Measurements from ENCODE around the gene MGME1. TPM values are rescaled to one million over a fixed set of nuclear protein-coding genes. Genes with fewer than 3 reads are reported as not detected.
"Not testable (repeated sequence)": the region's sequence is repeated elsewhere in the genome, so short reads cannot be mapped to it uniquely, and the experiment has no call there.

MGME1 gene
- total and polyA plus RNA-seq, 2 of the 13 experiments (the other 11 are each of a cell fraction or from before 2014, with no cell fraction given): 36.7 to 66.6 TPM

GRCh38 chr20:17959257-17959627 lies 9.6 kb upstream of the MGME1 start (continued):
- TF ChIP-seq SMAD3 (CRISPR knock-in tag; IDR thresholded peaks at IDR 0.05) (no peak), SRY (CRISPR knock-in tag; IDR thresholded peaks at IDR 0.05) (no peak), TBX3 (IDR thresholded peaks at IDR 0.05; ENCODE audit: borderline replicate concordance) (no peak), ZNF468 (CRISPR knock-in tag; IDR thresholded peaks at IDR 0.05) (no peak), ZNF777 (CRISPR knock-in tag; IDR thresholded peaks at IDR 0.05) (peak; percentile 21; the same call in 1 of the 2 replicates), NCOA1 (CRISPR knock-in tag; IDR thresholded peaks at IDR 0.05) (0 out of 2 replicates have a peak, but pooled peaks have one; percentile 30), NFE2L1 (CRISPR knock-in tag; IDR thresholded peaks at IDR 0.05; ENCODE audit: borderline replicate concordance) (no peak)
- TF ChIP-seq, protein P1, sequence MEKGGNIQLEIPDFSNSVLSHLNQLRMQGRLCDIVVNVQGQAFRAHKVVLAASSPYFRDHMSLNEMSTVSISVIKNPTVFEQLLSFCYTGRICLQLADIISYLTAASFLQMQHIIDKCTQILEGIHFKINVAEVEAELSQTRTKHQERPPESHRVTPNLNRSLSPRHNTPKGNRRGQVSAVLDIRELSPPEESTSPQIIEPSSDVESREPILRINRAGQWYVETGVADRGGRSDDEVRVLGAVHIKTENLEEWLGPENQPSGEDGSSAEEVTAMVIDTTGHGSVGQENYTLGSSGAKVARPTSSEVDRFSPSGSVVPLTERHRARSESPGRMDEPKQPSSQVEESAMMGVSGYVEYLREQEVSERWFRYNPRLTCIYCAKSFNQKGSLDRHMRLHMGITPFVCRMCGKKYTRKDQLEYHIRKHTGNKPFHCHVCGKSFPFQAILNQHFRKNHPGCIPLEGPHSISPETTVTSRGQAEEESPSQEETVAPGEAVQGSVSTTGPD (CRISPR knock-in tag; IDR thresholded peaks at IDR 0.05): no peak

- WGBS (ENCODE audit: low lambda C conversion rate): 48% methylated on average over 16 of the region's 16 CpGs
- BruUV-seq (replicated peaks); H3K9me3 ChIP-seq (ENCODE audit: low read length); ATAC-seq; H2AFZ ChIP-seq (ENCODE audit: low read length); DNase-seq (ENCODE audit: low spot score); in situ Hi-C loops (cut with HindIII; ENCODE audit: extremely low pct_ligation_motif_present, low pct_unique_long_range_greater_than_20kb); FAIRE-seq; CTCF ChIA-PET (ENCODE audit: low intra/inter-chr PET ratio, low total read pairs); H3K27me3 ChIP-seq (ENCODE audit: control insufficient read depth in 1 of 2, insufficient read depth in 2 of 2, low read length in 2 of 2): not testable (repeated sequence)
- peak overlapping the region; percentile 97 for H3K27ac ChIP-seq (ENCODE audit: extremely low read length, insufficient read depth, low read length)
- H3K4me3 ChIP-seq (replicated peaks in 1 of 3; ENCODE audit: insufficient read depth in 1 of 3, low read depth in 2 of 3, low read length in 3 of 3): peak overlapping the region in 2 of 3 experiments; percentile 27 to 58; a peak in 4 of 6 replicates
- H3K79me2 ChIP-seq (ENCODE audit: insufficient read depth, low read length): peaks cover 99% of the 10 kb centered on the region
- intact Hi-C loops (cut with micrococcal nuclease; ENCODE audit: unreplicated experiment): loop anchor here (10.0 kb wide), 1 partner anchor 314 kb away; no protein-coding TSS in a partner anchor
- H4K20me1 ChIP-seq (ENCODE audit: insufficient read depth, low read length): peaks cover 99% of the 10 kb centered on the region
- H3K4me1 ChIP-seq (ENCODE audit: insufficient read depth, low read length): peaks cover 100% of the 10 kb centered on the region
- peak overlapping the region; percentile 35 for H3K9ac ChIP-seq (ENCODE audit: insufficient read depth, low read depth, low read length)
- H3K36me3 ChIP-seq (replicated peaks in 1 of 2; ENCODE audit: control insufficient read depth in 1 of 2, insufficient read depth in 2 of 2, low read length in 2 of 2): peaks cover 13 to 24% of the 10 kb centered on the region in 2 experiments
- peak overlapping the region; percentile 95 for H3K4me2 ChIP-seq (ENCODE audit: low read depth, low read length)
- POLR2A ChIA-PET: interaction anchor here (0.7 to 8.2 kb wide), 7 partner anchors 8 to 100 kb away, joined by 3 to 114 read pairs (median 4); partner anchors contain the start of genes MGME1 and SNX5
- TF ChIP-seq ZNF441 (CRISPR knock-in tag; IDR thresholded peaks at IDR 0.05; ENCODE audit: borderline replicate concordance) (peak; percentile 81), ZNF768 (CRISPR knock-in tag; IDR thresholded peaks at IDR 0.05) (peak; percentile 46; the same call in 1 of the 2 replicates), HIVEP1 (CRISPR knock-in tag; IDR thresholded peaks at IDR 0.05) (0 out of 2 replicates have a peak, but pooled peaks have one; percentile 9), ZBTB38 (CRISPR knock-in tag; IDR thresholded peaks at IDR 0.05) (peak; percentile 70; the same call in 1 of the 2 replicates), SAFB2 (CRISPR knock-in tag; IDR thresholded peaks at IDR 0.05; ENCODE audit: borderline replicate concordance, low read depth) (0 out of 2 replicates have a peak, but pooled peaks have one; percentile 33), MED8 (CRISPR knock-in tag; IDR thresholded peaks at IDR 0.05; ENCODE audit: insufficient replicate concordance) (peak; percentile 33), MXD1 (CRISPR knock-in tag; IDR thresholded peaks at IDR 0.05) (0 out of 2 replicates have a peak, but pooled peaks have one; percentile 36), NFKB2 (CRISPR knock-in tag; IDR thresholded peaks at IDR 0.05; ENCODE audit: borderline replicate concordance) (peak; percentile 51; the same call in 1 of the 2 replicates)
- TF ChIP-seq, protein P2, sequence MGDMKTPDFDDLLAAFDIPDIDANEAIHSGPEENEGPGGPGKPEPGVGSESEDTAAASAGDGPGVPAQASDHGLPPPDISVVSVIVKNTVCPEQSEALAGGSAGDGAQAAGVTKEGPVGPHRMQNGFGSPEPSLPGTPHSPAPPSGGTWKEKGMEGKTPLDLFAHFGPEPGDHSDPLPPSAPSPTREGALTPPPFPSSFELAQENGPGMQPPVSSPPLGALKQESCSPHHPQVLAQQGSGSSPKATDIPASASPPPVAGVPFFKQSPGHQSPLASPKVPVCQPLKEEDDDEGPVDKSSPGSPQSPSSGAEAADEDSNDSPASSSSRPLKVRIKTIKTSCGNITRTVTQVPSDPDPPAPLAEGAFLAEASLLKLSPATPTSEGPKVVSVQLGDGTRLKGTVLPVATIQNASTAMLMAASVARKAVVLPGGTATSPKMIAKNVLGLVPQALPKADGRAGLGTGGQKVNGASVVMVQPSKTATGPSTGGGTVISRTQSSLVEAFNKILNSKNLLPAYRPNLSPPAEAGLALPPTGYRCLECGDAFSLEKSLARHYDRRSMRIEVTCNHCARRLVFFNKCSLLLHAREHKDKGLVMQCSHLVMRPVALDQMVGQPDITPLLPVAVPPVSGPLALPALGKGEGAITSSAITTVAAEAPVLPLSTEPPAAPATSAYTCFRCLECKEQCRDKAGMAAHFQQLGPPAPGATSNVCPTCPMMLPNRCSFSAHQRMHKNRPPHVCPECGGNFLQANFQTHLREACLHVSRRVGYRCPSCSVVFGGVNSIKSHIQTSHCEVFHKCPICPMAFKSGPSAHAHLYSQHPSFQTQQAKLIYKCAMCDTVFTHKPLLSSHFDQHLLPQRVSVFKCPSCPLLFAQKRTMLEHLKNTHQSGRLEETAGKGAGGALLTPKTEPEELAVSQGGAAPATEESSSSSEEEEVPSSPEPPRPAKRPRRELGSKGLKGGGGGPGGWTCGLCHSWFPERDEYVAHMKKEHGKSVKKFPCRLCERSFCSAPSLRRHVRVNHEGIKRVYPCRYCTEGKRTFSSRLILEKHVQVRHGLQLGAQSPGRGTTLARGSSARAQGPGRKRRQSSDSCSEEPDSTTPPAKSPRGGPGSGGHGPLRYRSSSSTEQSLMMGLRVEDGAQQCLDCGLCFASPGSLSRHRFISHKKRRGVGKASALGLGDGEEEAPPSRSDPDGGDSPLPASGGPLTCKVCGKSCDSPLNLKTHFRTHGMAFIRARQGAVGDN (CRISPR knock-in tag; IDR thresholded peaks at IDR 0.05): peak; percentile 63
Measured at GRCh38 chr20:17960400-17960885, 8.4 kb upstream of the MGME1 start.

All from HepG2 (cell line).